OCI-LY3 (cell line): ENCODE results near the gene RAB8B.

ENCODE experiments used
- H2AFZ ChIP-seq: fragments of 200-600, 300-600 bp; shearing (Covaris generic); 2 replicates; pipeline ENCODE4 v1.6.0; 2014; ENCODE audit warnings: antibody characterized with exemption, low read depth, low read length
- H3K27ac ChIP-seq: fragments of 200-600, 300-600 bp; sonication (generic); 2 replicates; pipeline ENCODE4 v1.5.1; 2014; ENCODE audit warnings: mild to moderate bottlenecking, low read length, moderate library complexity, mixed read lengths
- H3K27me3 ChIP-seq: fragments of 200-600, 300-600 bp; sonication (generic); 2 replicates; pipeline ENCODE4 v1.6.1; 2014; ENCODE audit warnings: low read depth, low read length, mixed read lengths
- H3K36me3 ChIP-seq: fragments of 200-600, 300-600 bp; sonication (generic); replicated peaks from 2 replicates; pipeline ENCODE3; 2014; ENCODE audit warnings: low read depth, low read length, mixed read lengths
- H3K4me1 ChIP-seq: fragments of 300-600, 200-600 bp; sonication (generic); 2 replicates; pipeline ENCODE4 v1.6.1; 2014; ENCODE audit warnings: low read length, mixed read lengths
- H3K4me2 ChIP-seq: fragments of 200-600, 300-600 bp; sonication (generic); 2 replicates; pipeline ENCODE4 v1.6.1; 2014; ENCODE audit warnings: low read length, mixed read lengths
- H3K4me3 ChIP-seq: fragments of 300-600, 200-600 bp; sonication (generic); 2 replicates; pipeline ENCODE4 v1.5.1; 2014; ENCODE audit warnings: antibody characterized with exemption, mild to moderate bottlenecking, low read length, moderate library complexity
- H3K79me2 ChIP-seq: fragments of 300-600, 200-600 bp; shearing (Covaris generic); 2 replicates; pipeline ENCODE4 v1.6.1; 2014; ENCODE audit warnings: mild to moderate bottlenecking, low read length, mixed read lengths
- H3K9ac ChIP-seq: fragments of 300-600, 200-600 bp; shearing (Covaris generic); 2 replicates; pipeline ENCODE4 v1.6.0; 2014; ENCODE audit warnings: mild to moderate bottlenecking, low read length, moderate library complexity
- H3K9me3 ChIP-seq: fragments of 200-600, 300-600 bp; shearing (Covaris generic); 2 replicates; pipeline ENCODE4 v1.6.1; 2014; ENCODE audit warnings: low read length, mixed read lengths; ENCODE audit not compliant: insufficient read depth
- H4K20me1 ChIP-seq: fragments of 200-600, 300-600 bp; sonication (generic); 2 replicates; pipeline ENCODE4 v1.6.1; 2016; ENCODE audit warnings: low read length, mixed read lengths; ENCODE audit not compliant: insufficient read depth
- CTCF ChIP-seq: fragments of 200-600, 300-600 bp; sonication (generic); IDR thresholded peaks from 2 replicates; pipeline ENCODE4 v1.5.1; 2014; ENCODE audit warnings: antibody characterized with exemption, low read length, low read depth
- EZH2phosphoT487 ChIP-seq: fragments of 200-600 bp; shearing (Covaris generic); IDR thresholded peaks from 2 replicates; pipeline ENCODE4 v1.6.1; 2018; ENCODE audit warnings: antibody characterized with exemption, mixed run types, low read depth

Gene RAB8B

GRCh38 chr15:63188247-63188925 is 1.0 kb upstream of the RAB8B start:
- H3K27ac ChIP-seq = peak overlapping the region; percentile 44

GRCh38 chr15:63189941-63190768 is 749 bp downstream of the RAB8B start:
- H3K4me1 ChIP-seq = peaks cover 62% of the 10 kb centered on the region
- H3K36me3 ChIP-seq = no peaks in the 10 kb centered on the region
- H3K9me3 ChIP-seq = no peaks in the 10 kb centered on the region
- peak overlapping the region; percentile 89 for H3K9ac ChIP-seq
- peaks cover 40% of the 10 kb centered on the region for H3K79me2 ChIP-seq
- 0 out of 2 replicates have a peak overlapping the region, but pooled peaks have one; percentile 12 for H2AFZ ChIP-seq
- H4K20me1 ChIP-seq = peaks cover 8% of the 10 kb centered on the region; the same call in 1 of the 2 replicates
- H3K4me3 ChIP-seq = peak overlapping the region; percentile 94
- H3K4me2 ChIP-seq = peak overlapping the region; percentile 97
- TF ChIP-seq CTCF = no peak
- no peak for TF ChIP-seq EZH2phosphoT487
- peak overlapping the region; percentile 21; the same call in 1 of the 2 replicates for H3K27ac ChIP-seq
- no peaks in the 10 kb centered on the region for H3K27me3 ChIP-seq

More at GRCh38 chr15:63188247-63188925, 1.0 kb upstream of the RAB8B start:
- peaks cover 22% of the 10 kb centered on the region for H3K79me2 ChIP-seq
- H3K27me3 ChIP-seq = no peaks in the 10 kb centered on the region
- no peaks in the 10 kb centered on the region for H3K9me3 ChIP-seq
- H2AFZ ChIP-seq = peak overlapping the region; percentile 85
- H3K4me1 ChIP-seq = peaks cover 44% of the 10 kb centered on the region
- peaks cover 3% of the 10 kb centered on the region; the same call in 1 of the 2 replicates for H4K20me1 ChIP-seq
- H3K4me2 ChIP-seq = peak overlapping the region; percentile 84
- no peaks in the 10 kb centered on the region for H3K36me3 ChIP-seq
- peak overlapping the region; percentile 94 for H3K4me3 ChIP-seq
- peak overlapping the region; percentile 66 for H3K9ac ChIP-seq
- no peak for TF ChIP-seq EZH2phosphoT487
- no peak for TF ChIP-seq CTCF

GRCh38 chr15:63190769-63191649 is 1.6 kb downstream of the RAB8B start:
- Histone ChIP-seq H3K36me3 (no peaks in the 10 kb centered on the region), H3K9ac (peak overlapping the region; percentile 89; the same call in 1 of the 2 replicates), H3K4me3 (peak overlapping the region; percentile 94), H2AFZ (no peak overlapping the region), H3K4me1 (peaks cover 70% of the 10 kb centered on the region), H3K9me3 (no peaks in the 10 kb centered on the region), H3K27ac (peak overlapping the region; percentile 96), H3K79me2 (peaks cover 49% of the 10 kb centered on the region), H3K27me3 (no peaks in the 10 kb centered on the region), H4K20me1 (peaks cover 10% of the 10 kb centered on the region; the same call in 1 of the 2 replicates), H3K4me2 (peak overlapping the region; percentile 97)
- TF ChIP-seq CTCF = no peak
- TF ChIP-seq EZH2phosphoT487 = no peak
